ENCODE data around the gene COL20A1.
"Not testable (repeated sequence)": the region's sequence is repeated elsewhere in the genome, so short reads cannot be mapped to it uniquely, and the experiment has no call there.

Gene COL20A1

DNA sequence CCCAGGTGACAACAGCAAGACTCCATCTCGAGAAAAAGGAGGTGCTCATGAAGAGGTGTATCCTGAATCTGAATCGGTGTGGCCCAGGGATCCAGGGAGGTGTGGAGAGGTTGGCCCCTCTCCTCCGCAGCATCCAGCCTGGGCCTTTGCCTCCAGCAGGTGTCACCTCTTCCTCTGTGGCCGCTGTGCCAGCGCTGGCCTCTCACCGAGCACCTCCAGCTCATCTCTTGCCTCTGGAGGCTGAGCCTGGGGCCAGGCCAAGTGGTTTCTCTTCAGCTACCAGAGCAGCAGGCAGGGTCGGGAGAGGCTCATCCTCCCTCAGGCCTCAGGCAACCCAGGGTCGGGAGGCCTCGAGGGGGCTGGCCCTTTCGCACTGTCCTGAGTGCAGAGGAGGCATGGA, 1.2 kb upstream of the COL20A1 start:
- DNase-seq, result no peak

DNA sequence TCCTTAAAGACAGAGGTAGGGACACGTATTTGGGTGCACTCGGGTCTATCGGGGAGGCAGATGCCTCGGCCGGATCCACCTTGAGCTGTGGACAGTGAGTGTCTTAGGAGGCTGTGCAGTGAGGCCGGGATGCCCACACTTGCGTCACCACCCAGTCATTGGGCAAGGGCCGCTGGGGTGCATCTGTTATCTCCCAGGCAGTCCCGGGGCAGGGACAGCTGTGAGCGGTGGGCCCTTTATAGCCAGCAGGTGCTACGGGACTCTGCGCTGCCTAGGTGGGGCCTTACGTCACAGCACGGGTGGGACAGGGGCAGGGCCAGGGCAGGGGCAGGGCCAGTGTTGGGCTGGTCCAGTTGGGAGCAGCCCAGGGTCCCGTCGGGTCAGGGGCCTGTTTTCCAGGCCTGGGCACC, 689 bp upstream of the COL20A1 start:
- DNase-seq, result no peak

DNA sequence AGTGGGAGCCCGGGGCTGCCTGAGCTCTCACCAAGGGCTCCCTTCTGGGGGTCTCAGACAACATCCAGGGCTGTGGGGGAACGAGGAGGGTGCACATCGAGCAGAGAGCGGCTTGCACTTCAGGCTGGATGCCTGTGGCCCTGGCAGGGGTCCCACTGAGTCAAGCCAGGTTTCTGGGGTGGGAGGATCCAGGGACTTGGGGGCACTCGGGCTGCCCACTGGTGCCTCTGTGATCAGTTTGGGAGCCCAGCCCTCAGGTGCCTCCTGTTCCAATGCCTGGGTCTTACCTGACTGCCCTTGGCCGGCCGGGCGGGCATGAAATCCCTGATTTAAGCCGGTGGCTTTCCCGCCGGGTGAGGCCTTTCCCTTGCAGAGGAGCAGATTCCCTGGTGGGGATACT, 470 bp downstream of the COL20A1 start:
- no peak for DNase-seq

DNA sequence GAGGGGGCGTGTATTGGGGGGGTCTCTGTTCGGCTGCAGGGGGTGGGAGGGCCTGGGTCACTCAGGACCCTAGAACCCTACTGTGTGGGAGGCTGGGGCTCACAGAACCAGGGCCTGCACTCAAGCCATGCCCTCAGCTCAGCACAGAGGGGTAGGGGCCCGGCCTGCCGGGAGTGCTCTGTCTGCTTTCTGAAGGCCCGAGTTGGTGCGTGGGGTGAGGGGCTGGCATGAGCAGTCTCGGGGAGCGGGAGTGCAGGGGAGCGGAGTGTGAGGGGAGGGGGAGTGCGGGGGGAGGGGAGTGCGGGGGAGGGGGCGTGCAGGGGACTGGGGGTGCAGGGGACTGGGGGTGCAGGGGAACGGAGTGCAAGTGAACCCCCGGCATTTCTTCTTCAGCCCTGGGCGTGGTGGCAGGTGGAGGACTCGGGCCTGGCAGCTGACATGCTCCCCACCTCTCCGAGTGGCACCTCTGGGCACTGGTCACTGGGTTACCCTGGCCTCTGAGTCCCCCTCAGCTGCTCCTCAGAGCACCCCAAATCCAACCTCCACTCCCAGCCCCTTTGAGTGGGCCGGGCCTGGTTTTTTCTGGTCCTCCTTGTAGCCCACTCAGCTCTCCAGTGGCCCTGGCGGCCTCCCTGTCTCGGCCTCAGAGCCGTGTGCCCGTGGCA, 1.0 kb downstream of the COL20A1 start:
- no peak for DNase-seq

DNA sequence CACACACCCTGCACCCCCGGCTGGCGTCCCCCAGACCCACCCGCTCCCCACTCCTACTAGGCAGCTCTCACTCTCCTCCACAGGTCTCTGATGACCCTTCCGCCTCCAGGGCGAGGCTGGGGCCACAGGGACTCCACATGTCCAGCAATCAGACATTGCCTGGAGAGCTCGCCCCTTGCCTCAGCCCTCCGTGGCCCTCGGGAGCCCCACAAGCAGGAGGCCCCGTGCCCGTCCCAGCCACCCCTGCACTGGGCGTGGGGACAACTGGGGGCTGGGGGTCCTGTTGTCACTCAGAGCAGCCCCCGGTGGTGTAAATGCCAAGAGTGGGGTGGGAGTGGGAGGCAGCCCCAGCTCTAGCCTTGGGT, 1.5 kb downstream of the COL20A1 start:
- DNase-seq, result no peak

DNA sequence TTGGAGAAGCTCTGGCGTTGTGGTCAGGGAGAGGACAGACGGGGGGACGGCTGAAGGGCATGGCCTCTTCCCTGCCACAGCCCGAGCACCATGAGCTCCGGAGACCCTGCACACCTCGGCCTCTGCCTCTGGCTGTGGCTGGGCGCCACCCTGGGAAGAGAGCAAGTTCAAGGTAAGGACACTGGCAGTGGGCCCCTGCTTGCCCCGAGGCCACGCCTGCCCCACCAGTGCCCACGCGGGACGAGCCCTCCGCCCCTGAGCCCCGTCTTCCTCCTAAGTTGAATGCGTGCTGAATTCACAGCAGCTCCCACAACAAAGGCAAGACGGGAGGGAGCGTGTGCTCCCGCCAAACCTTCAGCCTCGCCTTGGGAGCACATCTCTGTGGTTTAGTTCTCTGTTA, 2.0 kb downstream of the COL20A1 start:
- DNase-seq, result no peak

DNA sequence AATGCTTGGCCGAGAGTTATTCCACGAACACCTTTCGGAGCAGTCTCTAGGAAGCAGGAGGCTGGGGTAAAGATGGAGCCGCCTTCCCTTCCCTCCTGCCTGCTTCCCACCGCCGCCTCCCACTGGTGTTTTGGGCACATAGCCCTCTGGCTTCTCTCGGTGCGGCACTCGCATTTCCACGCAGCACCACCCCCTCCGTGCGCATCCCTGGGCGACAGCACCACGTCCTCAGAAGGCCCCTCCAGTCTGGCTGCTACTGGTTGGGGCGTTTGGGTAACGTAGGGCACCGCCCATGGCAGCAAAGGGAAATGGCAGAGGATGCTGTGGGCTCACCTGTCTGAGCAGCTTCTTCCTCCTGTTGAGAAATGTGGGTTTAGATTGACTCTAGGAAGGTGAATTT, 2.4 kb downstream of the COL20A1 start:
- no peak for DNase-seq

DNA sequence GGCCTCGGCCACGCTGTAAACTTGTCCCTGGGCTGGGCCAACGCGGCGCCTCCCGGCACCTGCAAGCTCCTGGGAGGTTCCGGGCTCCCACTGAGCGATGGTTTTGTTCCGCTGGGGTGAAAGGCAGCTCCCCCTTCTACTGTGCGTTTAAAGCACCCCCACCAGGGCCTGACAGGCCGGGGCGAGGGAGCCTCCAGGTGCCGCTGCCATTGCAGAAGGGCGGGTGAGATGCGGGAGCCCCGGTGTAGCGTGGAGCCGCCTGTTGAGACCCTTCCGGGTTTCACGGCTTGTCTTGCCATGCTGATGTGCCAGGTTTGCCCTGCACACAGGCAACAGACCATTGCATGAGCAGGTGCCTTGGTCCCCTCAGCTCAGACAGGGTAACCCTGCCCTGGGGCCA, 2.9 kb downstream of the COL20A1 start:
- DNase-seq, result no peak

DNA sequence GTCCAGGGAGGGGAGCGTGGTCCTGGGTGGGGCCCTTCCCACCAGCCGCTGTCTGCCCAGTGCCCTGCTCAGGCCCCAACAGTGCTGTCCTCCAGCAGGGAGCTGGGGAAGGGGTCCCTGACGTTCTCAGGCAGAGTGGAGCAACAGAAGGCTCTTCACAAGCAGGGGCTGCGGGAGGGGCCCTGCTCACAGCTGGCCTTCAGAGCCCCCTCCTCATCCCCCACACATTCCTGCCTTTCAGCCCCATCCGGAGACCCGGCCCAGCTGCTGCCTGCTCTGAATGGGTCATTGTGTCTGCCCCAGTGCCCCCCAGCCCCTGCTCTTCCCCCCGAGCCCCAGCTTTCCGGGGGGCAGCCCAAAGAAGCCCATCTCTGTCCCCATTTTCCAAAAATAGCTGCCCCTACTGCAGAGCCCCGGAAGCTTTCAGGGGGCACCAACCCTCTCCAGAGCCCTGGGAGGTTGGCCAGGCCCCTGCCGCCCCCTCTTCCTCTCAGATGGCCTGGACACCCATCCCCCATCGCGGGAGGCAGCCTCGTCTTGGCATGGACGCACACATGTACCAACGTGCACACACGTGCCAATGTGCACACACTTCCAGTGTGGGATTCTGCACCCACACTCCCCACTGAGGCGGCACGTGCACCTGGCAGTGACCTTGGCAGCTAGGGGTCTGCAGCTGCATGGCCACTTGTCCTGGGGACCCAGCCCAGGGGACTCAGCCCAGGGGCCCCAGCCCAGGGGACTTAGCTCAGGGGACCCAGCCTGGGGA, 3.7 kb downstream of the COL20A1 start:
- no peak for DNase-seq

DNA sequence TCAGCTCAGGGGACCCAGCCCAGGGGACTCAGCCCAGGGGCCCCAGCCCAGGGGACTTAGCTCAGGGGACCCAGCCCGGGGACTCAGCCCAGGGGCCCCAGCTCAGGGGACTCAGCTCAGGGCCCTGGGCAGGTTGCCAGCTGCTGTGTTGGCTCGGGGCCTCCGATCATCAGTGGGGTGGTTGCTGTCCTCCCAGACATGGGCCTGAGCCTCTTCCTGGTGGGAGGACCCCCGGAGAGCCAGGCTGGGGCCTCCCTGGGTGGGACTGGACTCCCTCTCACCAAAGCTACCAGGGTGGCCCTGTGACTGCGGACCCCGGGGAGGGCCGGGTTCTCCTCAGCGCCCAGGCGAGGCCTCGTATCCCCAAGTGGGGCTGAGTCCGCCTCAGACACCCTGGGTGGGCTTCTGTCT, 4.4 kb downstream of the COL20A1 start:
- no peak for DNase-seq

DNA sequence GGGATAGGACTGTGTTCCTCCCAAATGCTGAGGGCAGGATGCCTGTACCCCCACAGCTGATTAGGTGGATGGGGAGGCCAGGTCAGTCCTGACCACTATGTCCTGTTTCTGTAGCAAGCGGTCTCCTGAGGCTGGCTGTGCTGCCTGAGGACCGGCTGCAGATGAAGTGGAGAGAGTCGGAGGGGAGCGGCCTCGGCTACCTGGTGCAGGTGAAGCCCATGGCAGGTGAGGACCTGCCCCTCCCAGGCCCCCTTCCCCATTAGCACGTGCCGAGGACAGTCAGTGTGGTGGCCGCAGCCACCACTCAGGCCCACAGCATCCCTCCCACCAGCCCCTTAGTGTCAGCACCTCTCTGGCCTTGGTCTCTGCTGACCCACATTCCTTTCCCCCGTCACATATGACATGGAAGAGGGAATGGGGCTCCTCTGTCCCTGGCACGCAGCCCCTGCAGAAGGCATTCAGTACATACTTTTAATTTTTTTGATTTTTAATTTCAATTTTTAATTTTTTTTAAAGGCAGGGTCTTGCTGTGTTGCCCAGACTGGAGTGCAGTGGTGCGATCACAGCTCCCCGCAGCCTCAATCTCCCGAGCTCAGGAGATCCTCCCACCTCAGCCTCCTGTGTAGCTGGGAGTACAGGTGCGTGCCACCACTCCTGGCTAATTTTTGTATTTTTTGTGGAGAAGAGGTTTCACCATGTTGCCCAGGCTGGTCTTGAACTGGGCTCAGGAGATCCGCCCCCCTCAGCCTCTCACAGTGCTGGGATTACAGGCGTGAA, 5.0 kb downstream of the COL20A1 start:
- no peak for DNase-seq

DNA sequence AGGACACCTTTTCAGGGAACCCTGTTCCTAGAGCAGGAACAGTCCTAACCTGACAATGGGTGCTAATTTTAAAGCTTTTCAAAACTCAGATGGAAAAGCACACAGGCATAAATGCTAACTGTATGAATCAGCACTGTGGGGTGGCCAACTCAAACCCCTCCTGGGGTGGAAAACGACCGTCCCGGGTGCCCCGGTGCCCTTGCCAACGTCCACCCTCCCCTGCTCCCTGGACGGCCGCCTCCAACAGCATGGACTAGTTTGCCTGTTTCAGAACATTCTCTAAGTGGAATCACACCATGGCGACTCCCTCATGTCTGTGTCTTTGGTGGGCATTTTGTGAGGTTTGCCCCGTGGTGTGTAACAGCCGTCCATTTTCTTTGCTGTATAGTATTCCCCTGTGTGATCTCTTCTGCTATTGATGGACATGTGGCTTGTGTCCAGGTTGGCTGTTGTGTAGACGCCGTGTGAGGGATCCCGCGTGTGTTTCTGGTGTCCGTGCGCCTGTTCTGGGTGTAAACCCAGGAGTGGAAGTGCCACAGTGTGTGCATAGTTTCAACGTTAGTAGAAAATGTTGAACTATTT, 5.8 kb downstream of the COL20A1 start:
- DNase-seq, result no peak

DNA sequence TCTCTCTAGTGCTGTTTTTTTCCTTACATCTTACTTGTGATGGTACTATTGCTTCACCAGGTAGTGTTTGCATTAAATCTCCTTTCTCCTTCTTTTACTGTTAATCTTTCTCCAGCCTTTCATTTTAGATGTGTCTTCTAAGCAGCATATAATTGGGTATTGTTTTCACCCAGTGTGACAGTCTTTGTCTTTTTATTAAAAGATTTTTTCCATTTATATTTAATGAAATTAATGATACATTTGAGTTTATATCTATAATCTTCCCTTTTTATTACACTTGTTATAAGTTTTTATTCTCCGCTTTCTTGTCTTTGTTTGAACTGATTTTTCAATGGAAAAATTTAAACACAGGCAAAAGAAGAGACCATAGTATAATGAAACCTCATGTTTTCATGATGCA, 8.7 kb downstream of the COL20A1 start:
- DNase-seq, result no peak

DNA sequence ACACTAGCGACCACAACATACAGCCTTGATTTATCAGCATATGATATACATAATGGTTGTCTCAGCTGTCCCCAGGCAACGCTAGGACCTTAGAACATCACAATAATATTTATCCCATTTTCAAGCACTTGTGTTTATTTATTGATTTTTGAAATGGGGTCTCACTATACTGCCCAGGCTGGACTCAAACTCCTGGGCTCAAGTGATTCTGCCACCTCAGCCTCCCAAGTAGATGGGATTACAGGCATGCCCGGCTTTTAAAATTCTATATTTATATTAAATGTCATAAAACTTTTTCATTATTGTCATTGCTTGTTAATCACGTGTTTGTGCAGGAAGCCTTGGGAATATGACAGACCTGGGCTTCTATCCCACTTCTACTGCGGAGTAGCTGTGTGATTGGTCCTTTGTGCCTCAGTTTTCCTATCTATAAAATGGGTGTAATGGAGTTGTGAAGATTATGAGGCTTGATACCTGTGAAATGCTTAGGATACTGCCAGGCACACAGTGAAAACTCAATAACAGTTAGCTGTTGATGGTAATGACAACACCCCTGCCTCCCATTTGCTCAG, 10.2 kb downstream of the COL20A1 start:
- DNase-seq, result no peak

DNA sequence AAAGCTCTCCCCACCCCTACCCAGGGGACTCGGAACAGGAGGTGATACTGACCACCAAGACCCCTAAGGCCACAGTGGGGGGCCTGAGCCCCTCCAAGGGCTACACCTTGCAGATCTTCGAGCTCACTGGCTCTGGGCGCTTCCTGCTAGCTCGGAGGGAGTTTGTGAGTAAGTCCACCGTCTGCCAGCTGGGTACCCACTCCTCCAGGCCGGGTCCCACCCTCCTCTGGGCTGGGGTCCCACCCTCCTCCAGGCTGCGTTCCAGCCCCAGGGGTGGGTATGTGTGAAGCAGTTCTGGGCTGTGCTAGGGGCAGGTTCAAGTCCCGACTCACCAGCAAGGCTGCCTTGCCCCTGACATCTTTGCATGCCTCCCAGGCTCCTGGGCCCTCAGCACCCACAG, 12.4 kb downstream of the COL20A1 start:
- no peak for DNase-seq

DNA sequence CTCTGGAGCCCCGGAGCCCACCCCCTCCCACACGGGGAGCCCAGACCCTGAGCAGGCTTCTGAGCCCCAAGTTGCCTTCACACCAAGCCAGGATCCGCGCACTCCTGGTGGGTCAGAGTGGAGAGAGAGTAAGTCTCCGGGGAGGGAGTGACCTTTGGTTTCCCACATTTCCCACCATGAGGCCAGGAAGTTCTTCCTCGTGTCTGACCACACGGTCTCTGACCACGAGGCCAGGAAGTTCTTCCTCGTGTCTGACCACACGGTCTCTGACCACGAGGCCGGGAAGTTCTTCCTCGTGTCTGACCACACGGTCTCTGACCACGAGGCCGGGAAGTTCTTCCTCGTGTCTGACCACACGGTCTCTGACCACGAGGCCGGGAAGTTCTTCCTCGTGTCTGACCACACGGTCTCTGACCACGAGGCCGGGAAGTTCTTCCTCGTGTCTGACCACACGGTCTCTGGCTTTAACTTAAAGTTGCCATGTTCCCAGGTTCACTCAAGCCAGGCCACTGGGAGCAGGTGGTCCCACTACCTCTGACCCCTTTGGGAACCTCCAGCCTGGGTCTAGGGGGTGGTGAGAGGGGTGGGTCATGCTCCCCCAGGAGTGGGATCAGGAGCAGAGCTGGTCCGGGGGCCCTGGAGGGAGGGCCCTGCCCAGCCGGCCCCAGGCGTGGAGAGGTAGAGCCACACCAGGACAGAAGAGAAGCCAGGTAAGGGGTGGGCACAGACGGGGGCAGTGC, 13.1 kb downstream of the COL20A1 start:
- DNase-seq, result not testable (repeated sequence)

DNA sequence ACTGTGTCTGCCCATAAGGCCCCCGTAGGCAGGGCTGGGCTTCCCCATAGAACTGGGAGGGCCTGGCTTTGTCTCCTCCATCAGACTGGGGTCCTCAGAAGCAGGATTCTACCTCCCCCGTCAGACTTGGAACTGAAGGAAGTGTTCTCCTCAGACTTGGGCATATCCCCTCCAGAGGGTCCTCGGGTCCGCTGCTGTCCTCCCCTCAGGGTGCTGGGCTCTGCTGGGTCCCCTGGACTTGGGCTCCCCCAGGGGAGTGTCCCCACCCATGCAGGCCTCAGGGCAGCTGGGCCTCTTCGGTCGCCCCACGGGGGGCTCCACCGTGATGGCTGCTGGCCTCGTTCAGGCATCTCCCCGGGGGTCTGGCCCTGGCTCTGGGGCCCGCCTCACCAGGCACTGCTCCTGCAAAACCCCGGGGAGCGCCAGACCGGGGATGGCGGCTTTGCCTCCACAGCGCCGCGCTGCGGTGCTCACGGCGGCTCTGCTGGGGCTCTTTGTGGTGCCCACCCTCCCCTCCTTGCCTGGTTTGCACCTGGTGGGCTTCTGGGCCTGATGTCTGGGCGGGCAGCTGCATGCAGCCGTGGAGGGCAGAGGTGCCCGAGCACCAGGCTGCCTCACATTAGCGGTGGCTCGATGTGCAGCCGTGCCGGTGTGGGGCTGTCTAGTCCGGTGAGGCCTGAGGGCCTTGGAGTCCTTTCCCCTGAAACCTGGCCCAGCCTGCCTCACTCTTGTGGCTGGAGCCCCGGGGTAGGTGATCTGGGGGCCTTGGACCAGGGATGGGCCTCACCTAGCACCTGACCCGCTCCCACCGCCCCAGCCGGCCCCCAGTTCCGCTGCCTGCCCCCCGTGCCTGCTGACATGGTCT, 13.9 kb downstream of the COL20A1 start:
- no peak for DNase-seq

DNA sequence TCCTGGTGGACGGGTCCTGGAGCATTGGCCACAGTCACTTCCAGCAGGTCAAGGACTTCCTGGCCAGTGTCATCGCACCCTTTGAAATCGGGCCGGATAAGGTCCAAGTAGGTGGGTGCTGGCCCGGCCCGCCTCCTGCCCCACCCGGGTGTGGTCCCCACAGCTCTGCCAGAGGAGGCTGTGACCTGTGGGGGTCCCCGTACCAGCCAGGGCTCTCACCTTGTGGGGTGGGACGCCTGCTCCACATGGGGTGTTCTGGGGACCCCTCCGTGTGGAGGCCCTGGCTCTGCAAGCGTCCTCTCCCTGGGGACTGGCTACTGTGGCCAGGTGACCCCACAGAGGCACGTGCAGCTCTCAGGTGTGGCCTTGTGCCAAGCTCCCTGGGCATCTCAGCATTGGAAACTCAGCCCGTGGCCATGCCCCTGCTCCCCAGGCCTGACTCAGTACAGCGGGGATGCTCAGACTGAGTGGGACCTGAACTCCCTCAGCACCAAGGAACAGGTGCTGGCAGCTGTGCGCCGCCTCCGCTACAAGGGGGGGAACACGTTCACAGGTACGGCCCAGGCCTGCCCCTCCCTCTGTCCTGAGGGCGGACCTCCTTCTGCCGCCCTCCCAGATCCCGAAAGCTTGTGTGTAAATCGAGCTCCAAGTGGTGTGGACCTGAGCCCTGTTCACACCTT, 14.7 kb downstream of the COL20A1 start:
- DNase-seq, result no peak

DNA sequence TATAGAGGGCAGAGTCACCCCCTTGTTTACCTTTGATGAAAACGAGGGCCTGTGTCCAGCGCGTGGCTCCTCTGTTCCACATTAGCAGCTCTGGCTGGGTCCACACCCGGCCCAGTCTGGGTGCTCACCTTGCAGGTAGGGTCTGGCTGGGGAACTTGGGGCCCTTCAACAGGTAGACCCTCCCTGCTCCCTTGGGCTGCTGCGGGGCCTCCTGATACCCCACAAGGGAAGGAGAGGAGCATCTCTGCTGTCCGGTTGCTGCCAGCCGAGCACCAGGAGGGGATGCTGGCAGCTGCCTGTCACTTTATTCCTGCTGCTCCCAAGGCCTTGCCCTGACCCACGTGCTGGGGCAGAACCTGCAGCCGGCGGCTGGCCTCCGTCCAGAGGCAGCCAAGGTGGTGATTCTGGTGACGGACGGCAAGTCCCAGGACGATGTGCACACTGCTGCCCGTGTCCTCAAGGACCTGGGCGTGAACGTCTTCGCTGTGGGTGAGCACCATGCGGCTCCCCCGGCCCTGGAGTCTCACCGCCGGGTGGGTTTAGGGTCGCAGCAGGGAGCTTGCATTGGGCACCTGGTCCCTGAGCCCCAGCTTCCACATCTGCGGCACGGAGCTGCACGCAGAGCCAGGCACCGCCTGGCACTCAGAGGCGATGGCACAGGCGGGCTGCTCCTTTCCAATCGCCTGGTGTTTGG, 15.4 kb downstream of the COL20A1 start:
- DNase-seq, result no peak
